GM12878 (cell line): ENCODE results near the gene RRAD.

Experiments used
- EZH2 ChIP-seq: IDR thresholded peaks from 2 replicates; pipeline ENCODE4 v1.6.1; 2012; ENCODE audit warnings: low read depth, mild to moderate bottlenecking, control low read depth, inconsistent platforms, low read length, borderline replicate concordance; ENCODE audit not compliant: control insufficient read depth
- MTA3 ChIP-seq: IDR thresholded peaks from 2 replicates; pipeline ENCODE4 v1.6.1; 2012; ENCODE audit warnings: low read length, inconsistent platforms, borderline replicate concordance
- TF ChIP-seq, protein P1 (sequence below), 3 experiments: IDR thresholded peaks in 2 of 3; conservative IDR thresholded peaks in 1 of 3; 2 replicates each; pipeline ENCODE4 v1.5.1; 2011; ENCODE audit warnings: low read depth in 3 of 3, low read length in 3 of 3, mild to moderate bottlenecking in 3 of 3, control low read depth in 2 of 3, moderate library complexity in 2 of 3, inconsistent platforms in 1 of 3, mixed read lengths in 1 of 3; ENCODE audit not compliant: control insufficient read depth in 2 of 3, insufficient read depth in 1 of 3; ENCODE audit errors: extremely low read depth in 1 of 3
- TF ChIP-seq, protein P2 (sequence below): IDR thresholded peaks from 2 replicates; pipeline ENCODE4 v1.6.1; 2012; ENCODE audit warnings: improper control_type of control experiment, low read depth, low read length; ENCODE audit not compliant: insufficient replicate concordance

DNA sequence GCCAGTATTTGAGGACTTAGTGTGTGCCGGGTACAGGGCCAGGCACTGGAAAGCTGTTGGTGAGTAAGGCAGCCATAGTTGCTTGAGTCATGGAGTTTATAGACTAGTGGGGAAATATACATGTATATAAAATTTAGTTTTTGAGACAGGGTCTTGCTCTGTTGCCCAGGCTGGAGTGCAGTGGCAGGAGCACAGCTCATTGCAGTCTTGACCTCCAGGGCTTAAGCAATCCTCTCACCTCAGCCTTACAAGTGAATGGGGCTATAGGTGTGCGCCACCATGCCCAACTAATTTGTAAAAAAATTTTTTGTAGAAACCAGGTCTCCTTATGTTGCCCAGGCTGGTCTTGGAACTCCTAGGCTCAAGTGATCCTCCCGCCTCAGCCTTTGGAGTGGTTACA is 42.6 kb downstream of the RRAD start:
- TF ChIP-seq MTA3: no peak
- TF ChIP-seq, protein P1, sequence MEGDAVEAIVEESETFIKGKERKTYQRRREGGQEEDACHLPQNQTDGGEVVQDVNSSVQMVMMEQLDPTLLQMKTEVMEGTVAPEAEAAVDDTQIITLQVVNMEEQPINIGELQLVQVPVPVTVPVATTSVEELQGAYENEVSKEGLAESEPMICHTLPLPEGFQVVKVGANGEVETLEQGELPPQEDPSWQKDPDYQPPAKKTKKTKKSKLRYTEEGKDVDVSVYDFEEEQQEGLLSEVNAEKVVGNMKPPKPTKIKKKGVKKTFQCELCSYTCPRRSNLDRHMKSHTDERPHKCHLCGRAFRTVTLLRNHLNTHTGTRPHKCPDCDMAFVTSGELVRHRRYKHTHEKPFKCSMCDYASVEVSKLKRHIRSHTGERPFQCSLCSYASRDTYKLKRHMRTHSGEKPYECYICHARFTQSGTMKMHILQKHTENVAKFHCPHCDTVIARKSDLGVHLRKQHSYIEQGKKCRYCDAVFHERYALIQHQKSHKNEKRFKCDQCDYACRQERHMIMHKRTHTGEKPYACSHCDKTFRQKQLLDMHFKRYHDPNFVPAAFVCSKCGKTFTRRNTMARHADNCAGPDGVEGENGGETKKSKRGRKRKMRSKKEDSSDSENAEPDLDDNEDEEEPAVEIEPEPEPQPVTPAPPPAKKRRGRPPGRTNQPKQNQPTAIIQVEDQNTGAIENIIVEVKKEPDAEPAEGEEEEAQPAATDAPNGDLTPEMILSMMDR (IDR thresholded peaks at IDR 0.05 in 2 of 3, conservative IDR thresholded peaks at IDR 0.05 in 1 of 3; ENCODE audit: control insufficient read depth in 2 of 3, extremely low read depth in 1 of 3, insufficient read depth in 1 of 3, low read depth in 3 of 3, low read length in 3 of 3): no peak
- TF ChIP-seq EZH2: no peak
- TF ChIP-seq, protein P2, sequence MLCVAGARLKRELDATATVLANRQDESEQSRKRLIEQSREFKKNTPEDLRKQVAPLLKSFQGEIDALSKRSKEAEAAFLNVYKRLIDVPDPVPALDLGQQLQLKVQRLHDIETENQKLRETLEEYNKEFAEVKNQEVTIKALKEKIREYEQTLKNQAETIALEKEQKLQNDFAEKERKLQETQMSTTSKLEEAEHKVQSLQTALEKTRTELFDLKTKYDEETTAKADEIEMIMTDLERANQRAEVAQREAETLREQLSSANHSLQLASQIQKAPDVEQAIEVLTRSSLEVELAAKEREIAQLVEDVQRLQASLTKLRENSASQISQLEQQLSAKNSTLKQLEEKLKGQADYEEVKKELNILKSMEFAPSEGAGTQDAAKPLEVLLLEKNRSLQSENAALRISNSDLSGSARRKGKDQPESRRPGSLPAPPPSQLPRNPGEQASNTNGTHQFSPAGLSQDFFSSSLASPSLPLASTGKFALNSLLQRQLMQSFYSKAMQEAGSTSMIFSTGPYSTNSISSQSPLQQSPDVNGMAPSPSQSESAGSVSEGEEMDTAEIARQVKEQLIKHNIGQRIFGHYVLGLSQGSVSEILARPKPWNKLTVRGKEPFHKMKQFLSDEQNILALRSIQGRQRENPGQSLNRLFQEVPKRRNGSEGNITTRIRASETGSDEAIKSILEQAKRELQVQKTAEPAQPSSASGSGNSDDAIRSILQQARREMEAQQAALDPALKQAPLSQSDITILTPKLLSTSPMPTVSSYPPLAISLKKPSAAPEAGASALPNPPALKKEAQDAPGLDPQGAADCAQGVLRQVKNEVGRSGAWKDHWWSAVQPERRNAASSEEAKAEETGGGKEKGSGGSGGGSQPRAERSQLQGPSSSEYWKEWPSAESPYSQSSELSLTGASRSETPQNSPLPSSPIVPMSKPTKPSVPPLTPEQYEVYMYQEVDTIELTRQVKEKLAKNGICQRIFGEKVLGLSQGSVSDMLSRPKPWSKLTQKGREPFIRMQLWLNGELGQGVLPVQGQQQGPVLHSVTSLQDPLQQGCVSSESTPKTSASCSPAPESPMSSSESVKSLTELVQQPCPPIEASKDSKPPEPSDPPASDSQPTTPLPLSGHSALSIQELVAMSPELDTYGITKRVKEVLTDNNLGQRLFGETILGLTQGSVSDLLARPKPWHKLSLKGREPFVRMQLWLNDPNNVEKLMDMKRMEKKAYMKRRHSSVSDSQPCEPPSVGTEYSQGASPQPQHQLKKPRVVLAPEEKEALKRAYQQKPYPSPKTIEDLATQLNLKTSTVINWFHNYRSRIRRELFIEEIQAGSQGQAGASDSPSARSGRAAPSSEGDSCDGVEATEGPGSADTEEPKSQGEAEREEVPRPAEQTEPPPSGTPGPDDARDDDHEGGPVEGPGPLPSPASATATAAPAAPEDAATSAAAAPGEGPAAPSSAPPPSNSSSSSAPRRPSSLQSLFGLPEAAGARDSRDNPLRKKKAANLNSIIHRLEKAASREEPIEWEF: no peak
